ENCODE results near the gene STXBP6.

STXBP6 gene

GRCh38 chr14:25009891-25010290, 40.1 kb downstream of the STXBP6 start:
- DNase-seq (ENCODE audit: insufficient read length) (no peak), FAIRE-seq (no peak)
- TF ChIP-seq TAF1 (IDR thresholded peaks at IDR 0.05; ENCODE audit: borderline replicate concordance, low read depth, low read length) (no peak), POLR2A (IDR thresholded peaks at IDR 0.05; ENCODE audit: low read depth, low read length) (no peak), POLR2AphosphoS5 (IDR thresholded peaks at IDR 0.05; ENCODE audit: low read depth, low read length) (no peak)

- FAIRE-seq (no peak), DNase-seq (ENCODE audit: insufficient read length) (no peak)
- TF ChIP-seq TAF1 (IDR thresholded peaks at IDR 0.05; ENCODE audit: borderline replicate concordance, low read depth, low read length) (no peak), POLR2A (IDR thresholded peaks at IDR 0.05; ENCODE audit: low read depth, low read length) (no peak), POLR2AphosphoS5 (IDR thresholded peaks at IDR 0.05; ENCODE audit: low read depth, low read length) (no peak)
Observed at GRCh38 chr14:25007832-25008231, 42.1 kb downstream of the STXBP6 start.

GRCh38 chr14:25006961-25007795, 42.8 kb downstream of the STXBP6 start:
- DNase-seq (ENCODE audit: insufficient read length): no peak
- no peak for TF ChIP-seq TAF1 (IDR thresholded peaks at IDR 0.05; ENCODE audit: borderline replicate concordance, low read depth, low read length)
- TF ChIP-seq POLR2A (IDR thresholded peaks at IDR 0.05; ENCODE audit: low read depth, low read length): no peak
- no peak for TF ChIP-seq POLR2AphosphoS5 (IDR thresholded peaks at IDR 0.05; ENCODE audit: low read depth, low read length)
- no peak for FAIRE-seq

- DNase-seq (ENCODE audit: insufficient read length): no peak
- FAIRE-seq: no peak
- TF ChIP-seq TAF1 (IDR thresholded peaks at IDR 0.05; ENCODE audit: borderline replicate concordance, low read depth, low read length) (no peak), POLR2AphosphoS5 (IDR thresholded peaks at IDR 0.05; ENCODE audit: low read depth, low read length) (no peak), POLR2A (IDR thresholded peaks at IDR 0.05; ENCODE audit: low read depth, low read length) (no peak)
Observed at GRCh38 chr14:25006031-25006430, 43.9 kb downstream of the STXBP6 start.

- no peak for FAIRE-seq
- DNase-seq (ENCODE audit: insufficient read length): no peak
- TF ChIP-seq TAF1 (IDR thresholded peaks at IDR 0.05; ENCODE audit: borderline replicate concordance, low read depth, low read length) (no peak), POLR2A (IDR thresholded peaks at IDR 0.05; ENCODE audit: low read depth, low read length) (no peak), POLR2AphosphoS5 (IDR thresholded peaks at IDR 0.05; ENCODE audit: low read depth, low read length) (no peak)
Observed at GRCh38 chr14:25004389-25004809, 45.5 kb downstream of the STXBP6 start.

- DNase-seq (ENCODE audit: insufficient read length): no peak
- TF ChIP-seq POLR2A (IDR thresholded peaks at IDR 0.05; ENCODE audit: low read depth, low read length): no peak
- FAIRE-seq: no peak
Observed at GRCh38 chr14:25003537-25003936, 46.4 kb downstream of the STXBP6 start.

- DNase-seq (ENCODE audit: insufficient read length): no peak
- TF ChIP-seq POLR2A (IDR thresholded peaks at IDR 0.05; ENCODE audit: low read depth, low read length) (no peak), POLR2AphosphoS5 (IDR thresholded peaks at IDR 0.05; ENCODE audit: low read depth, low read length) (no peak)
- no peak for FAIRE-seq
Observed at GRCh38 chr14:25001601-25002000, 48.3 kb downstream of the STXBP6 start.

- FAIRE-seq (no peak), DNase-seq (ENCODE audit: insufficient read length) (no peak)
- no peak for TF ChIP-seq POLR2AphosphoS5 (IDR thresholded peaks at IDR 0.05; ENCODE audit: low read depth, low read length)
- no peak for TF ChIP-seq TAF1 (IDR thresholded peaks at IDR 0.05; ENCODE audit: borderline replicate concordance, low read depth, low read length)
- no peak for TF ChIP-seq POLR2A (IDR thresholded peaks at IDR 0.05; ENCODE audit: low read depth, low read length)
Observed at GRCh38 chr14:25001156-25001555, 48.8 kb downstream of the STXBP6 start.

GRCh38 chr14:24999157-24999556, 50.8 kb downstream of the STXBP6 start:
- FAIRE-seq: no peak
- DNase-seq (ENCODE audit: insufficient read length): no peak
- TF ChIP-seq TAF1 (IDR thresholded peaks at IDR 0.05; ENCODE audit: borderline replicate concordance, low read depth, low read length) (no peak), POLR2AphosphoS5 (IDR thresholded peaks at IDR 0.05; ENCODE audit: low read depth, low read length) (no peak)

GRCh38 chr14:24996930-24997725, 52.8 kb downstream of the STXBP6 start:
- no peak for FAIRE-seq
- no peak for DNase-seq (ENCODE audit: insufficient read length)
- TF ChIP-seq POLR2A (IDR thresholded peaks at IDR 0.05; ENCODE audit: low read depth, low read length): no peak
- no peak for TF ChIP-seq POLR2AphosphoS5 (IDR thresholded peaks at IDR 0.05; ENCODE audit: low read depth, low read length)
- TF ChIP-seq TAF1 (IDR thresholded peaks at IDR 0.05; ENCODE audit: borderline replicate concordance, low read depth, low read length): no peak

GRCh38 chr14:24995016-24995415, 54.9 kb downstream of the STXBP6 start:
- no peak for FAIRE-seq

GRCh38 chr14:24993631-24994030, 56.3 kb downstream of the STXBP6 start:
- FAIRE-seq (no peak), DNase-seq (ENCODE audit: insufficient read length) (no peak)
- no peak for TF ChIP-seq POLR2AphosphoS5 (IDR thresholded peaks at IDR 0.05; ENCODE audit: low read depth, low read length)
- TF ChIP-seq POLR2A (IDR thresholded peaks at IDR 0.05; ENCODE audit: low read depth, low read length): no peak

More at GRCh38 chr14:24995016-24995415, 54.9 kb downstream of the STXBP6 start:
- DNase-seq (ENCODE audit: insufficient read length): no peak
- TF ChIP-seq POLR2AphosphoS5 (IDR thresholded peaks at IDR 0.05; ENCODE audit: low read depth, low read length) (no peak), TAF1 (IDR thresholded peaks at IDR 0.05; ENCODE audit: borderline replicate concordance, low read depth, low read length) (no peak), POLR2A (IDR thresholded peaks at IDR 0.05; ENCODE audit: low read depth, low read length) (no peak)

All from GM12892 (cell line).